HL-60 (cell line): ENCODE measurements around the gene OR4M2.
"Not testable (repeated sequence)": the region's sequence is repeated elsewhere in the genome, so short reads cannot be mapped to it uniquely, and the experiment has no call there.

Experiments
- CTCF ChIP-seq: IDR thresholded peaks from one replicate; pipeline ENCODE4 v1.5.1; 2011; ENCODE audit warnings: low read length, control low read depth, inconsistent platforms; ENCODE audit not compliant: insufficient read depth
- GABPA ChIP-seq: IDR thresholded peaks from 2 replicates; pipeline ENCODE4 v1.6.1; 2012; ENCODE audit warnings: low read depth
- POLR2AphosphoS5 ChIP-seq: IDR thresholded peaks from 2 replicates; pipeline ENCODE4 v1.6.1; 2012; ENCODE audit warnings: low read depth
- REST ChIP-seq: IDR thresholded peaks from 2 replicates; pipeline ENCODE4 v1.6.1; 2012; ENCODE audit warnings: low read depth; ENCODE audit not compliant: insufficient replicate concordance
- SPI1 ChIP-seq: IDR thresholded peaks from 2 replicates; pipeline ENCODE4 v1.6.1; 2012; ENCODE audit warnings: low read depth, mild to moderate bottlenecking, borderline replicate concordance

GRCh38 chr15:22081386-22081785, 1.1 kb downstream of the OR4M2 start:
- not testable (repeated sequence) for TF ChIP-seq CTCF, POLR2AphosphoS5, REST, GABPA, SPI1
